Esophagus muscularis mucosa (tissue), 3 donors: Measurements from ENCODE around the gene PJA1.

Experiments used
- CTCF ChIP-seq, 3 experiments: fragments of 200-600 bp in 2 of 3; fragments of 450-650 bp in 1 of 3; sonication (generic) in 2 of 3; IDR thresholded peaks; one replicate each; pipeline ENCODE4 v1.5.1; 2017 to 2019; ENCODE audit warnings: antibody characterized with exemption in 3 of 3, mild to moderate bottlenecking in 2 of 3, moderate library complexity in 1 of 3
- POLR2AphosphoS5 ChIP-seq, 2 donors: sonication (generic); formaldehyde crosslinking; IDR thresholded peaks; one replicate each; pipeline ENCODE4 v1.6.1; 2017; ENCODE audit warnings: antibody characterized with exemption in 2 of 2

GRCh38 chrX:69145714-69146113 is 19.5 kb downstream of the PJA1 start:
- TF ChIP-seq CTCF (IDR thresholded peaks at IDR 0.05) = no peak
- TF ChIP-seq POLR2AphosphoS5 (IDR thresholded peaks at IDR 0.05) = no peak
